ENCODE data around the gene SYNJ2.

Gene SYNJ2

DNA sequence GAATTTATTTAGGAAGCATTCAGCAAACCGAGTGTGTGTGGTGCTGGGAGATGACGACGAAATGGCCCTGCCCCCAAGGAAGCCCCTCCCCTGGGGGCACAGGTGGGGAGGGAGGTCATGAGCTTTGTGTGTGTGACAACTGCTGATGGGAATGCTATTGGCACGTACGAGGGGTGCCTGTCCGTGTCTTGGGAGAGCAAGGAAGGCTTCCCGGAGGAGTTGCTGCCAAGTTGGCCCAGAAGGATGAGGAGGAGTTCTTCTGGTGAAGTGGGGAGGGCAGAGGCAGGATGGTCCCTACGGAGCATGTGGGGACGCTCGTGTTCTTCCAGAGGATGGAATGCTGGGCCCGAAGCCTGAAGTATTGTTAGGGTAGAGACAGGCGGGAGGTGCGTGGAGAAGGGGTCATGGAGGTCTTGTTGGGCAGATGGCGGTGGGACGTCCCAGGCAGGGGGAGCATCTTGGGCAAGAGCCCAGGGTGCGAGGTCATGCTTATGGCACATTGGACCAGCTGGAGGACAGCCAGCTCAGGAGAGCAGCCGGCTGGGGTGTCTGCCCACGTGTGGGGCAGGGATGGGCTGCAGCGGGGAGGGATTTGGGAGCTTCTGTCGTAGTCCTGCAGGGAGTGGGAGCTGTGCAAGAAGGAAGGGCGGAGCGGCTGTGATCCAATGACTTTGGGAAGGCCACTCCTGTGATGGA, 46.1 kb downstream of the SYNJ2 start:
- Histone ChIP-seq H3K4me3 (peak overlapping the region in 9 of 10 experiments; percentile 6 to 51 (median 39); a peak in 6 of 20 replicates), H3K4me1 (peaks cover 56 to 68% (median 62%) of the 10 kb centered on the region in 10 experiments), H3K9ac (peak overlapping the region in 9 of 11 experiments; percentile 28 to 70 (median 59); a peak in 14 of 22 replicates), H3K27me3 (peaks cover 0 to 21% (median 0%) of the 10 kb centered on the region in 11 experiments; a peak in 3 of 22 replicates), H3K9me3 (replicated peaks in 1 of 11) (no peaks in the 10 kb centered on the region), H3K27ac (peak overlapping the region in 7 of 11 experiments; percentile 60 to 74 (median 64); a peak in 13 of 22 replicates), H3K4me2 (peak overlapping the region; percentile 85 to 97 (median 93)), H4K20me1 (peaks cover 0 to 44% (median 14%) of the 10 kb centered on the region in 11 experiments; a peak in 14 of 22 replicates), H3K36me3 (no peaks in the 10 kb centered on the region)
- TF ChIP-seq Cebpa-rat (IDR thresholded peaks at IDR 0.05): no peak

DNA sequence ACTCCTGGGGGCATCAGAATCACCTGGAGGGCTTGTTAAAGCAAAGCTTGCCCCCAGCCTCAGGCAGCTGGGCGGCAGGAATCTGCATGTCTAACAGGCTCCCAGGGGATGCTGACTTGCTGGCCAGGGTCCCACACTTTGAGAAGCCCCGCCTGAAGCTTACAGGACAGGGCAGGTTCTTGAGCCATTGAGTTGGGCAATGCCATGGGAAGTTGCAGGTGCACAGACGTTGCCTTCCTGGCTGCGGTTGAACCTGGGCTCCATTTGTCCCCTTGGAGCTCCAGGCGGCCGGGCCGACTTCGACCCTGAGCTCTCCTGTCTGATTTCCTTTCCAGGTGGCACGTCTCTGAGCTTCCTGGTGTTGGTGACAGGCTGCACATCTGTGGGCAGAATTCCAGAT, 46.8 kb downstream of the SYNJ2 start:
- peak overlapping the region; percentile 85 to 97 (median 93); a peak in 19 of 22 replicates for H3K4me2 ChIP-seq
- peaks cover 0 to 21% (median 0%) of the 10 kb centered on the region in 11 experiments; a peak in 3 of 22 replicates for H3K27me3 ChIP-seq
- H3K9ac ChIP-seq: no peak overlapping the region
- H4K20me1 ChIP-seq: peaks cover 0 to 44% (median 14%) of the 10 kb centered on the region in 11 experiments; a peak in 14 of 22 replicates
- peaks cover 0 to 2% (median 0%) of the 10 kb centered on the region in 11 experiments; a peak in 1 of 22 replicates for H3K36me3 ChIP-seq
- no peak for TF ChIP-seq Cebpa-rat (IDR thresholded peaks at IDR 0.05)
- no peaks in the 10 kb centered on the region for H3K9me3 ChIP-seq (replicated peaks in 1 of 11)
- H3K4me1 ChIP-seq: peaks cover 63 to 72% (median 69%) of the 10 kb centered on the region in 10 experiments
- H3K27ac ChIP-seq: no peak overlapping the region
- no peak overlapping the region for H3K4me3 ChIP-seq

DNA sequence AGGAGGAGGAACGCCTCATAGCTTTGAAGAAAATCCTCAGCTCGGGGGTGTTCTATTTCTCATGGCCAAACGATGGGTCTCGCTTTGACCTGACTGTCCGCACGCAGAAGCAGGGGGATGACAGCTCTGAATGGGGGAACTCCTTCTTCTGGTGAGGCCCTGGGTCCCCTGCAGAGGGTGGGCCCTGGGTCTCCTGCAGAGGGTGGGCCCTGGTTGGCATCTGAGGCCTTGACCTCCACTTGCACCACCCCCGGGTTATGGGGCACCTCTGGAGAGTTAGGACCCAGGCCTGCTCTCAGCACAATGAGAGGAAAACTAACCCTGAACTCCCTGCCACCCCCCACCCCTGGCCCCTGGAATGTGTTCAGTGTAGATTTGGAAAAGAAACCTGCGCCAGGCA, 47.2 kb downstream of the SYNJ2 start:
- peaks cover 0 to 6% (median 0%) of the 10 kb centered on the region in 11 experiments; a peak in 1 of 22 replicates for H3K36me3 ChIP-seq
- H3K27me3 ChIP-seq: peaks cover 0 to 21% (median 0%) of the 10 kb centered on the region in 11 experiments; a peak in 3 of 22 replicates
- H3K9me3 ChIP-seq (replicated peaks in 1 of 11): no peaks in the 10 kb centered on the region
- no peak for TF ChIP-seq Cebpa-rat (IDR thresholded peaks at IDR 0.05)
- peak overlapping the region in 7 of 11 experiments; percentile 86 to 97 (median 94); a peak in 12 of 22 replicates for H3K4me2 ChIP-seq
- peaks cover 0 to 44% (median 14%) of the 10 kb centered on the region in 11 experiments; a peak in 14 of 22 replicates for H4K20me1 ChIP-seq
- no peak overlapping the region for H3K9ac ChIP-seq
- peaks cover 64 to 75% (median 70%) of the 10 kb centered on the region in 10 experiments for H3K4me1 ChIP-seq
- H3K4me3 ChIP-seq: no peak overlapping the region
- H3K27ac ChIP-seq: no peak overlapping the region

DNA sequence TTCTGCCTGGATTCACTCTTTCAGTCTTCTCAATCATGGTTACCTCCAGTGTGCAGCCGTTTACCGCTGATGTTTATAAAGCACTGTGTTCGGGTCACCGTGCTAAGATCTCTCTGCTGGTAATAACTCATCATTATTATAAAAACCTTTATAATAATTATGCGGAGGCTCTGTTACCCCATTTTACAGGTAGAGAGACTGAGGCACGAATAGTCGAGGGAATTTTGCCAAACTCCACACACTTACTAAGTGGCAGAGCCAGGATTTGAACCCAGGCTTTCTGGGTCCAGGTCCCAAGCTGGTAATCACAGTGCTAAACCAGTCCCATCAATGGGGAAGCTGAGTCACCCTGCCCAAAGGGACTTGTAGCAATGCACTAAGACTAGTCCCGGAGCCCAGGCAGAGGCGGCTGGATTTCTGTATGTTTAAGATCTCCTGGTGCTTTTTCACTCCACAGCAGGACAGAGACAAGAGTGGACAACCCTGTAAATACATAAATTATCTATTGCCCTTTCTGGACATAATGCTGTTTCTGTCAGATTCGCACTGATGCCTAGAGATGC, 48.1 kb downstream of the SYNJ2 start:
- Histone ChIP-seq H3K27ac (no peak overlapping the region), H3K4me3 (no peak overlapping the region), H4K20me1 (peaks cover 0 to 44% (median 14%) of the 10 kb centered on the region in 11 experiments; a peak in 14 of 22 replicates), H3K9me3 (replicated peaks in 1 of 11) (no peaks in the 10 kb centered on the region), H3K36me3 (peaks cover 0 to 6% (median 0%) of the 10 kb centered on the region in 11 experiments; a peak in 1 of 22 replicates), H3K4me2 (peak overlapping the region in 3 of 11 experiments; percentile 84 to 94 (median 91); a peak in 4 of 22 replicates), H3K4me1 (peaks cover 64 to 75% (median 70%) of the 10 kb centered on the region in 10 experiments), H3K9ac (no peak overlapping the region), H3K27me3 (peaks cover 0 to 22% (median 0%) of the 10 kb centered on the region in 11 experiments; a peak in 3 of 22 replicates)
- no peak for TF ChIP-seq Cebpa-rat (IDR thresholded peaks at IDR 0.05)

DNA sequence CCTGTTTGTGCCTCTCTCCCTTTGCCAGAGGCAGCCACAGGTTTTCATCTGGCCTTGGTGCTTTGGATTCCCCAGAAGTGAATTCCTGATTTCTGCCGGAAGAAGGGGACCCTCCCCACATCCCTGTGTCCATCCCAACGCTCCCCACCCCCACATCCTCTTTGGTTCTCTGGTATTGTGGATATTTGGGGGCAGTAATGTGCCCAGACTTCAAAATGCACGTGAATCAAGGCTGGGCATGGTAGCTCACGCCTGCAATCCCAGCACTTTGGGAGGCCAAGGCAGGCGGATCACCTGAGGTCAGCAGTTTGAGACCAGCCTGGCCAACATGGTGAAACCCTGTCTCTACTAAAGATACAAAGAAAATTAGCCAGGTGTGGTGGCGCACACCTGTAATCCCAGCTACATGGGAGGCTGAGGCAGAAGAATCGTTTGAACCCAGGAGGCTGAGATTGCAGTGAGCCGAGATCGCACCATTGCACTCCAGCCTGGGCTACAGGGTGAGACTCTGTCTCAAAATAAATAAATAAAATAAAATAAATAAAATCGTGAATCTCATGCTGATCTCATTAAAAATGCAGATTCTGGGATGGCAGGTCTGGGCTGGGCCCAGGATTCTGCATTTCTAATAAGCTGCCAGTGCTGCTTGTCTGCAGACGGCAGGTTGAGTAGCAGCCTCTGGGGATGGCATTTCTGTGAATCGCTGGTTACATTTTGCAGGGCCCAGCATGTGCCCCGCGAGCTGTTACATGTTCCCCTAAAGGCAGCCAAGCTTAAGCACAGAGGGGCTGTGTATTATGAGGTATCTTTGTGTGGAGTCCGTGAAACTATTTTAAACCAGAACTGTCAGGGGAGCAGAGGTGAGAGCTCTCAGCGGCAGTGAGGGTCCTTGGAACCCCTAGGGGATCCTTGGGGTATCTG, 49.0 kb downstream of the SYNJ2 start:
- H3K9ac ChIP-seq: peak overlapping the region in 8 of 11 experiments; percentile 30 to 67 (median 48); a peak in 13 of 22 replicates
- H3K4me2 ChIP-seq: peak overlapping the region; percentile 80 to 97 (median 93)
- H3K27me3 ChIP-seq: peaks cover 0 to 22% (median 0%) of the 10 kb centered on the region in 11 experiments; a peak in 3 of 22 replicates
- H3K9me3 ChIP-seq (replicated peaks in 1 of 11): no peaks in the 10 kb centered on the region
- peak overlapping the region in 8 of 11 experiments; percentile 1 to 74 (median 62); a peak in 14 of 22 replicates for H3K27ac ChIP-seq
- peak overlapping the region in 1 of 10 experiments; percentile 16; a peak in 1 of 20 replicates for H3K4me3 ChIP-seq
- H3K4me1 ChIP-seq: peaks cover 61 to 74% (median 66%) of the 10 kb centered on the region in 10 experiments
- peaks cover 0 to 44% (median 14%) of the 10 kb centered on the region in 11 experiments; a peak in 14 of 22 replicates for H4K20me1 ChIP-seq
- no peak for TF ChIP-seq Cebpa-rat (IDR thresholded peaks at IDR 0.05)
- peaks cover 0 to 6% (median 0%) of the 10 kb centered on the region in 11 experiments; a peak in 1 of 22 replicates for H3K36me3 ChIP-seq

DNA sequence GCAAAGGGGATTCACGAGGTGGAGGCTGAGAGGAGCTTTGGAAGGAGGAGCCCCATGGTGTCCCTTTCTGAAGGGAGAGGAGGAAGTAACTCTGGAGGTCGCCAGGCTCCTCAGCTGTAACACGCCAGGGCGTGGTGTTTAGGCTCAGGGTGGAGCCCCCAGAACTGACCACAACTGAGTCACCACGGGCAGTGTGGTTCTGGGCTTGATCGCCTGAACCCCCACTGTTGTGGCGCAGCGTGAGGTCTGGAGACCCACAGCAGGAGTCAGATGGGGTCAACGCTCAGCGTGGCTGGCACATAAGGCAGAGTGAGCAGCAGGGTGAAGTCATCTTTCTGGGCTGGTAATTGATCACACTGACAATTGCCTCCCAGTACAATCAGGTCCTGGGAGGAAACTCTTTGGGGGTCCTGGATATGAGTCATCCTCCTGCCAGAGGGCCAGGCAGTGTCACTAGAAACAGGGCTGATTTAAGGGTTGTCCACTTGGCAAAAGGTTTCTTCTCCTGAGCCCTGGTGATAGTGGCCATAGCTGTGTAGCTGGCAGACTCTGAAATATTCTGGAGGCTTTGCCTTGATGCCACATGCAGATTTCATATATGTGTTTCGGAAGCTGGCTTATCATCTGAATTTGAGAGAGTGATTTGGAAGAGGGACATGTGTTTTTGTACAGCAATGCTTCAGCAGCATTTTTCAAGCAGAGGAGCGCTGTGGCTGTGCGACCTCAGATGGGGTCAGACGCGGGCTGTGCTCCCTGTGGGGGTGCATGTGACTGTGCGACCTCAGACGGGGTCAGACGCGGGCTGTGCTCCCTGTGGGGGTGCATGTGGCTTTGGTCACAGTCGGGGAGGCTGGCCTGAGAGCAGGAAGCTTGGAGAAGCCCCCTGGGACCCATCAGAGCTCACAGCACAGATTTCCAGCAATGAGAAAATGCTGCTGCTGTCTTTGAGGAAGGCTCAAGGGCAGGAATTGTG, 50.0 kb downstream of the SYNJ2 start:
- Histone ChIP-seq H3K27me3 (peaks cover 0 to 22% (median 0%) of the 10 kb centered on the region in 11 experiments; a peak in 3 of 22 replicates), H3K27ac (peak overlapping the region; percentile 1 to 74 (median 36); a peak in 17 of 22 replicates), H4K20me1 (peaks cover 0 to 38% (median 14%) of the 10 kb centered on the region in 11 experiments; a peak in 14 of 22 replicates), H3K4me1 (peaks cover 50 to 64% (median 56%) of the 10 kb centered on the region in 10 experiments), H3K4me3 (peak overlapping the region in 5 of 10 experiments; percentile 5 to 53 (median 11); a peak in 3 of 20 replicates), H3K4me2 (peak overlapping the region; percentile 80 to 97 (median 93)), H3K36me3 (peaks cover 0 to 6% (median 0%) of the 10 kb centered on the region in 11 experiments; a peak in 1 of 22 replicates), H3K9me3 (replicated peaks in 1 of 11) (0 out of 22 replicates have a peak, but pooled peaks cover 0 to 5% (median 0%) of the 10 kb centered on the region in 11 experiments), H3K9ac (peak overlapping the region; percentile 14 to 67 (median 47); a peak in 20 of 22 replicates)
- TF ChIP-seq Cebpa-rat (IDR thresholded peaks at IDR 0.05): no peak

DNA sequence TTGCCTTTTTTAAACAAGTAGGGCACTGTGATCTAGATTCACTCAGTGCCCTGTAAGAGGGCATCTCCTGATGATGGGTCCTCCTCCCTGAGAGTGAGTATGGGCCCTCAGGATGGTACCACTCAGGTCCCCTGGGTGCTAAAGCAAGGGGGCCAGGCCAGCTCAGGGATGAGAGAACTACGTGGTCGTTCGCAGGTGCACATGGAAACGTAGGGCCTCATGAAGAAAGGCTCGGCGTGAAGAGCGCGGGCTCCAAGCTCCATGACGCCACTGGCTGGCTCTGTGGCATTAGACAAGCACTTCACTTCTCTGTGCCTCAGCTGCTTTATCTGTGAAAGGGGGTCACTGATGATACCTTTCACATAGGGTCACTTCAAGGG, 50.7 kb downstream of the SYNJ2 start:
- H3K4me2 ChIP-seq: peak overlapping the region; percentile 80 to 97 (median 93)
- 0 out of 22 replicates have a peak, but pooled peaks cover 0 to 5% (median 0%) of the 10 kb centered on the region in 11 experiments for H3K9me3 ChIP-seq (replicated peaks in 1 of 11)
- peak overlapping the region; percentile 13 to 67 (median 47); a peak in 16 of 22 replicates for H3K9ac ChIP-seq
- H3K36me3 ChIP-seq: peaks cover 0 to 6% (median 0%) of the 10 kb centered on the region in 11 experiments; a peak in 1 of 22 replicates
- no peak for TF ChIP-seq Cebpa-rat (IDR thresholded peaks at IDR 0.05)
- H3K4me1 ChIP-seq: peaks cover 44 to 57% (median 49%) of the 10 kb centered on the region in 10 experiments
- 0 out of 20 replicates have a peak overlapping the region, but pooled peaks of 3 of the 10 experiments have one; percentile 5 to 16 (median 8) for H3K4me3 ChIP-seq
- peaks cover 0 to 32% (median 14%) of the 10 kb centered on the region in 11 experiments; a peak in 13 of 22 replicates for H4K20me1 ChIP-seq
- H3K27ac ChIP-seq: peak overlapping the region in 6 of 11 experiments; percentile 20 to 74 (median 67); a peak in 8 of 22 replicates
- peaks cover 0 to 20% (median 0%) of the 10 kb centered on the region in 11 experiments; a peak in 3 of 22 replicates for H3K27me3 ChIP-seq

Measured in BLaER1 treated with 17β-estradiol and CSF1 and Interleukin-3, amounts not matched to agents 10 nM and 100 nM (cell line).